NOMO-1 treated with dmso at 0.1 percent for 144 hours (cell line): Measurements from ENCODE around the gene MS4A4E.
"Not testable (repeated sequence)": the region's sequence is repeated elsewhere in the genome, so short reads cannot be mapped to it uniquely, and the experiment has no call there.

Experiments used
- DNase-seq: peaks from one replicate; lab custom pipeline; 2025; ENCODE audit not compliant: unreplicated experiment; lab: John Stamatoyannopoulos, UW

Gene MS4A4E

GRCh38 chr11:60175860-60176275 is 67.1 kb downstream of the MS4A4E start:
- DNase-seq: no peak

GRCh38 chr11:60172011-60172410 is 70.9 kb downstream of the MS4A4E start:
- DNase-seq: no peak

- no peak for DNase-seq
These were observed 72.4 kb downstream of the MS4A4E start for GRCh38 chr11:60170566-60170965.

GRCh38 chr11:60169264-60169915 is 73.5 kb downstream of the MS4A4E start:
- peak; percentile 25 for DNase-seq

GRCh38 chr11:60168306-60168705 is 74.6 kb downstream of the MS4A4E start:
- no peak for DNase-seq

- DNase-seq: no peak
These were observed 77.0 kb downstream of the MS4A4E start for GRCh38 chr11:60165951-60166350.

GRCh38 chr11:60165538-60165937 is 77.4 kb downstream of the MS4A4E start:
- DNase-seq: no peak

GRCh38 chr11:60164550-60165075 is 78.3 kb downstream of the MS4A4E start:
- no peak for DNase-seq

- DNase-seq: no peak
These were observed 81.2 kb downstream of the MS4A4E start for GRCh38 chr11:60161766-60162165.

GRCh38 chr11:60161107-60161506 is 81.8 kb downstream of the MS4A4E start:
- DNase-seq: no peak

- DNase-seq: no peak
These were observed 83.1 kb downstream of the MS4A4E start for GRCh38 chr11:60159868-60160267.

- no peak for DNase-seq
These were observed 83.7 kb downstream of the MS4A4E start for GRCh38 chr11:60159284-60159683.

GRCh38 chr11:60158636-60159035 is 84.3 kb downstream of the MS4A4E start:
- DNase-seq: no peak

GRCh38 chr11:60155931-60156330 is 87.0 kb downstream of the MS4A4E start:
- no peak for DNase-seq

GRCh38 chr11:60152727-60153126 is 90.2 kb downstream of the MS4A4E start:
- not testable (repeated sequence) for DNase-seq

- DNase-seq: no peak
These were observed 92.7 kb downstream of the MS4A4E start for GRCh38 chr11:60150279-60150678.
